Activated CD4-positive, CD25-positive, alpha-beta regulatory T cell treated with anti-CD3 and anti-CD28 coated beads, Interleukin-2, amount 50 U/mL, for 72 hours (primary cell): Measurements from ENCODE around the gene TMEM176A.

Experiments used
- DNase-seq: peaks from one replicate; pipeline ENCODE4 v3.0.0; 2021

Gene TMEM176A

GRCh38 chr7:150820148-150820547 is 19.6 kb downstream of the TMEM176A start:
- DNase-seq = no peak

- no peak for DNase-seq
Observed at GRCh38 chr7:150820578-150821198, 20.1 kb downstream of the TMEM176A start.

- DNase-seq = no peak
Observed at GRCh38 chr7:150823043-150823442, 22.5 kb downstream of the TMEM176A start.

DNA sequence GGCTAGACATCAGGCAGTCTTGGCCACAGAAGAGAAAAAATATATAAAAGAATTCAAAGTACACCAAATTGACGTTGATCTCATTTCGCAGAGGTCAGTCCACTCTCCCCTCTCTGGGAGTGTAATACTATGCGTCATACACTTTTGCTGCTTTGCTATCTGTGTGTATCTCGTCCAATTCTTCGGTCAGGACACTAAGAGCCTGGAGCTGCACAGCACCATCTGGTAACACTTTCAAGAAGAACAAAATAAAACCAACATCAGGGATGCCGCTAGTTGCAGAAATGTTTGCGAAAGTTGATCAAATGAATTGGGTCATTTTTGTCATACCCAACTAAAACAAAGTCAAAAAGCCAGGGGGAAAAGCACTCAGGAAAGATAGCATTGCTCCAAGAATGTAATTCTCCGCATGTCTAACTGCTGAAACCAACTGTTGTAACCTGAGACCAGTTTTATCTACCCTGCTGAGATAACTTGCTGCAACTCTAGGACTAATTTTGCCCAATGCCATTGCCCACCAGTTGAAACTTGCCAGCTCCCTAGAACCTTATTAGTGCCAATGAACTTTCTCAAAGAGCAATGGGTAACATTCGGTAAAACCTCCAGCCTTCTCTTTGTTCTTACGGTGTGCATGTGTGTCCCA is 23.0 kb downstream of the TMEM176A start:
- no peak for DNase-seq

- DNase-seq = no peak
Observed at GRCh38 chr7:150824379-150825177, 24.0 kb downstream of the TMEM176A start.

DNA sequence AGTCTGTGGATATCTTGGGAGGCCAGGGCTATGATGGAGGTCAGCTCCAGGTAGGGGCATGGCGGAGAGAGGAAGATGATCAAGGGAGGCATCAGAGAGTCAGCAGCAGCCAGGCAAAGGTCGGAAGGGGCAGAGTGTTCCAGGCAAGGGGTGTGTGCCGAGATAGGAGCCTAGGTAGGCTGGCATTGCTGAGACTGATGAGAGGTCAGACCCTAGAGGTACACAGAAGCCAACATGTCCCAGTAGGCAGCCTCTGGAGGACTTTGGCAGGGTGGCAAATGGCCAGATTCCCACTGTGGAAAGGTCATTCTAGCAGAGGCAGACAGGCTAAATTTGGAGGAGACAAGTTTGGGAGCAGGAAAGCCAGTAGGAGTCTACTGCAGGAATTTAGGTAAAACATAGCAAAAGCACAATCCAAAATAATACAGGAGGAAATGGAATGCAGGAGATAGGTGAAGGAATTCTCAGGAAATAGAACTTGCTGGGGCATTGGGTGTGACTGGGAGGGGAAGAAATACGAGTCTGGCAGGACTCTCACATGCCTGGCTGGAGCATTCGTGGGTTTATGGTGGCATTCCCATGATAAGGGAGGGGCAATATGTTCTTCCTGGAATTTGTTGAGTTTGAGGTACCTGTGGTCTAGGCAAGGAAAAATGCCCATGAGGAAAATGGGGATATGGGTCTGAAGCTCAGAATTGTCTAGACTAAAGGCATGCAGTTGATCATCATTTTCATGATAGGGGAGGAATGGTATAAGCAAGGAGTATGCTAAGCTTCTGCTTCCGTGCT is 25.7 kb downstream of the TMEM176A start:
- no peak for DNase-seq

- DNase-seq = no peak
Observed at GRCh38 chr7:150828384-150828783, 27.8 kb downstream of the TMEM176A start.

- DNase-seq = no peak
Observed at GRCh38 chr7:150829426-150829825, 28.9 kb downstream of the TMEM176A start.

DNA sequence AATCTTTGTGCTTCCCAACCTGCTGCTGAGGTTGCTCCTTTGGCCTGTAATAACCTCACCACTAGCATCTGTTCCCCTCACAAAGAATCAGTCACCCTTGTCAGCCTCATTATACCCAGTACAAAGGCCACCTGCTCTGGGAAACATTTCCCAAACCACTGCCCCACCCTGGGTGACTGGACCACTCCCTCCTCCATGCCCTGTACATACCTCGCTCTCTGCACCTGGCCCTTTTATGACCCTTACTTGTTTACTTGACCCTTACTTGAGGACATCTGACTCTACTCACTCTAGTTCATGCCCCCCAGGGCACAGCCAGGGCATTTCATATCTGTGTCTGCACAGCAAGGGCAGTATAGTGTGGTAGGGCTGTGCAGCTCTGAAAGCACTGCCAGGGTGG is 30.4 kb downstream of the TMEM176A start:
- DNase-seq = no peak

- DNase-seq = no peak
Observed at GRCh38 chr7:150831851-150832250, 31.3 kb downstream of the TMEM176A start.

DNA sequence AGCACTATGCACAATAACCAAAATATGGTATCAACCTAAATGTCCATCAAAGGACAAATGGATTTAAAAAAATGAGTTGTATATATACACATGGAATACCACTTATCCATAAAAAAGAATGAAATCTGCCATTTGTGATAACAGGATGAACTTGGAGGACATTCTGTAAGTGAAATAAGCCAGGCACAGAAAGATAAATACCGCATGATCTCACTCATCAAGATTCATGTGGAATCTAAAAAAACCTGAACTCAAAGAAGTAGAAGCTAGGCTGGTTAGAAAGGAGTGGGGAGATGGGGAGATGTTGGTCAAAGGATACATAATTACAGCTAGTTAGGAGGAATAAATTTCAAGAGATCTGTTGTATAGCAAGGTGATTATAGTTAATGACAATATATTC is 34.5 kb downstream of the TMEM176A start:
- no peak for DNase-seq

- no peak for DNase-seq
Observed at GRCh38 chr7:150835702-150836280, 35.2 kb downstream of the TMEM176A start.

GRCh38 chr7:150838965-150839650 is 38.5 kb downstream of the TMEM176A start:
- no peak for DNase-seq

GRCh38 chr7:150842018-150842417 is 41.4 kb downstream of the TMEM176A start:
- DNase-seq = no peak

DNA sequence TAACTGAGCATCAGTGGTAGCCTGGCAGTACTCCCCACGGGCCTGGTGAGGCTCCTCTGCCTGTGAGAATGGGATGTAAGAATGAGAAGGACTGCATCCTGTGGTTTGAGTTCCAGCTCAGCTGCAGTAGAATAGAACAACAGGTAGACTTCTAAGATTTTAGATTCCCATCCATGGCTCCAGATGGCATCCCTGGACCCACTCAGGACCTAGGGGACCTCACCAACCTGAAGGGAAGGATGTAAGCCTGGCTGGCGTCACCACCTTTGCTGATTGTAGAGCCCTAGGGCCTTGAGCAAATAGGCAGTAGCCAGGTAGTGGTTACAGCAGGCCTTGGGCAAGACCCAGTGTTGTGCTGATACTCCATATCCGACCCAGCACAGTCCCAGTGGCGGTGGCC is 42.1 kb downstream of the TMEM176A start:
- DNase-seq = no peak

DNA sequence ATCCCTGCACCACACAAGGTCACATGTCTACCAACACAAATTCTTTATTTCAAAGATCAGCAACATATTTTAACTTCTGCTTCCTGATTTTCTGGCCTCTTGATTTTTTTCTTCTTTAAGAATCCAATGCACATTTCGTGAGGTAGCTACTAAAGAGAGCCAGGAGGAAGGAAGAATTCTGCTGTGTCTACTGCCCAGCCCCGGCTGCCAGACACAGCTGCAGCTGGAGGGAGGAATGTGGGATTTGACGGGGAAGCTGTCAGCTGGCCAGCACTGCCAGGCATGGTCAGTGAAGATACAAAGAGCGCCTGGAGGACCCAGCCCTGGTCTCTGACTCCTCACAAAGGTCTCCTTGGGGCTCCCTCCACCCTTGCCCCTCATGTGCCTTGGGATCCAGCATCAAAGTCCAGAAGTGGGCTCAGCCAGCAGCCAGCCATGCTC is 44.9 kb downstream of the TMEM176A start:
- DNase-seq = no peak

- DNase-seq = no peak
Observed at GRCh38 chr7:150846291-150847115, 45.9 kb downstream of the TMEM176A start.

- no peak for DNase-seq
Observed at GRCh38 chr7:150847536-150847935, 47.0 kb downstream of the TMEM176A start.

GRCh38 chr7:150848111-150848510 is 47.5 kb downstream of the TMEM176A start:
- no peak for DNase-seq

- no peak for DNase-seq
Observed at GRCh38 chr7:150848561-150849115, 48.1 kb downstream of the TMEM176A start.

DNA sequence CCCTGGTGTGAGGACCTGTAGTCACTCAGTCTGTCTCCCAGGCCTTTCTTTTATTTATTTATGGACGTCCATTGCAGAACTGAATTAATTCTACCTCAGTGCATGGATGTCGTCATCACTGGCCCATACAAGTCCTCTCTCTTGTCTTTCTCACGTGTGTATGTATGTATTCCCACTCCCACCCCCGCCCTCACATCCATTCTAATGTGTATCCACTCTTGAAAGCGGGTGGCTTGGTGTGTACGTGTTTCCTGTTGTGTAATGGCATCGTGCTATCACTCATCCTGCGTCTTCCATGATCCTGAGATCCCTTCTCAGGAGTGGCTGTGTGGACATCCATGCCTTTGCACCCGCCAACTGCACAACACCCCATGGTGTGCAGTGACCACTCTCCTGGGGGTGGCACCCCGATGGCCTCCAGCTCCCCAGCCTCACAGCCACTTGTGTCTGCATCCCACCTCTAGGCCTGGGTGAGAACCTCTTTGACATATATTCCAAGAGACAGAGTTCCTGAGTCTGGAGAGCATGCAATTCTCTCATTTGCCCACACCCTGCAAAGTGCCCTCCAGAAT is 48.7 kb downstream of the TMEM176A start:
- DNase-seq = no peak
